Measurements from ENCODE around the gene ACOX3.
"Not testable (repeated sequence)": the region's sequence is repeated elsewhere in the genome, so short reads cannot be mapped to it uniquely, and the experiment has no call there.

Gene ACOX3

DNA sequence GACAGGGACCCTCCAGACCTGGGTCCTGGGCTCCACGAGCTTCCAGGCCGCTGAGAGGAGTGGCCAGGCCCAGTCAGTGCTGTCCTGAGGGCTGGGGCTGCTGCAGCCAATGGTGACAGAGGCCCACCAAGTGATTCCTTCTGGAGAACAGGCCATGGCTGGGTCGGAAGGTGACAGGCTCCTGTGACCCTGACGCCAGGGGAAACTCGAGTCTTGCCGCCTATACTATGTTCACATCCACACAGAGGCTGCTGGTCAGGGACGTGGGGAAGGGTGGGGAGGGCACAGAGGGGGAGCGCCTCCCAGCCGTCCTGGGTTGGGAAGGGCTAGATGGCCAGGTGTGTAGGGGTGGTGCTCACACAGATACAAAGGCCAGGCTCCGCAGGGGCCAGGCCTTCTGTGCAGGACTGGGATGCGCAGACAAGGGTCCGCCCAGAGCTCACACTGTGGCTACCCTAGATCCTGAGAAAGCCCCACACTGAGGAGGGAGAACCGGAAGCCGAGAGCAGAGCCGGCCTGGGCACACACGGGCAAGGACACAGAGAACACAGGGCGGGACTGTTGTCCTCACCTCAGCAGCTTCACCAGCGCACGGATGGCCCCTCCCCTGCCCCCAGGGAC, 89.6 kb downstream of the ACOX3 start:
- DNase-seq (ENCODE audit: low read depth) = no peak

GRCh38 chr4:8350352-8350751, 90.2 kb downstream of the ACOX3 start:
- no peak for DNase-seq (ENCODE audit: low read depth)

- DNase-seq (ENCODE audit: low read depth) = no peak
Observed at GRCh38 chr4:8349664-8350236, 90.8 kb downstream of the ACOX3 start.

- DNase-seq (ENCODE audit: low read depth) = not testable (repeated sequence)
Observed at GRCh38 chr4:8349236-8349635, 91.3 kb downstream of the ACOX3 start.

- no peak for DNase-seq (ENCODE audit: low read depth)
Observed at GRCh38 chr4:8348071-8348470, 92.5 kb downstream of the ACOX3 start.

- no peak for DNase-seq (ENCODE audit: low read depth)
Observed at GRCh38 chr4:8347660-8348059, 92.9 kb downstream of the ACOX3 start.

DNA sequence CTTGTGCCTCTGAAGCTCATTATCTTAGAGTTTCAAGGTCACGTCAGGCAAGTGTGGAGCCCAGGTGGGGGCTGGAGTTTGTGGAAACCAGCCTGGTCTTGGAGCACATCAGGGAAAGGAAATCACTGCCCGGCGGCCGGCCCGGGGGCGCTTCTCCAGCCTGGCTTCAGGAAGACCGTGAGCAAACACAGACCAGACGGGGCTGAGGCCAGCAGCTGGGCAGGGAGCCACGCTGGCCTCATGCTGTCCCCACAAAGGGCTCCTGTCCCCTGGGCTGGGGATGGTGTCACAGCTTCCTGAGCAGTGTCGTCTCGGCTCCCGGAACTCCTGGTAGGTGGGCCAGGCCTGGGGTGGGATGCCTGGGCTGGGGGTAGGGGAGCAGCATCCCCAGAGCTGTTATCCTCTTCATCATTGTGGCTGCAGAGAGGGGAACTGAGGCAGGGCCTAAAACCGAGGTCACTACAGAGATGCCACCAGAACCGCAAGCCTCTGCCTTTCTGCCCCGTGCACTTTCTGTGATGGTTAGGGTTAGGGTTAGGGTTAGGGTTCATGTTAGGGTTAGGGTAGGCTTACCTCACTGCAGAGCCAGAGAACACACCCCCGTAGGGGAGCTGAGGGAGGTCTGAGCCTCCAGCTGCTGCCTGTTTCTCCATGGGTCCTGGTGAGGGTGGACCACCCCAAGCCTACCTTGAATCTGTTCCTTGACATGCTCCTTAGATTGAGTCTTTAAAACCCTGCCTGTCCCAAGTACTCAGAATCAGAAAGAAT, 93.5 kb downstream of the ACOX3 start:
- DNase-seq (ENCODE audit: low read depth) = no peak

- DNase-seq (ENCODE audit: low read depth) = no peak
Observed at GRCh38 chr4:8345946-8346814, 94.3 kb downstream of the ACOX3 start.

GRCh38 chr4:8345053-8345945, 95.2 kb downstream of the ACOX3 start:
- no peak for DNase-seq (ENCODE audit: low read depth)

GRCh38 chr4:8344377-8344776, 96.1 kb downstream of the ACOX3 start:
- DNase-seq (ENCODE audit: low read depth) = no peak

DNA sequence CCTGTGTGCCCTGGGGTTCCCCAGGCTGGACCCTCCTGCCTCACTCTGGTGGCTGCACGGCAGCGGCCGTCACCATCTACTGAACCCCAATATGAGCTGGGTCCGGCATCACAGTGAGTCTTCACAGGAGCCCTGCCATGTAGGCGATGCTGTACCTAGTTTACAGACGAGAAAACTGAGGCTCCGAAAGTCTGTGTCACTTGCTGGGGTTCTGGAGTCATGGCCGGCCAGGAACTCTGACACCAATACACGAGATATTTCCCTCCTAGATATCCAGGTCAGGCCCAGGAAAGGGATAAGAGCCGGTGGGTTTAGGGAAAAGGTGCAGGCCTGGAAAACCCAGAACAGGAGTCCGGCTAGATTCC, 96.6 kb downstream of the ACOX3 start:
- DNase-seq (ENCODE audit: low read depth) = no peak

- DNase-seq (ENCODE audit: low read depth) = no peak
Observed at GRCh38 chr4:8343262-8343966, 97.1 kb downstream of the ACOX3 start.

DNA sequence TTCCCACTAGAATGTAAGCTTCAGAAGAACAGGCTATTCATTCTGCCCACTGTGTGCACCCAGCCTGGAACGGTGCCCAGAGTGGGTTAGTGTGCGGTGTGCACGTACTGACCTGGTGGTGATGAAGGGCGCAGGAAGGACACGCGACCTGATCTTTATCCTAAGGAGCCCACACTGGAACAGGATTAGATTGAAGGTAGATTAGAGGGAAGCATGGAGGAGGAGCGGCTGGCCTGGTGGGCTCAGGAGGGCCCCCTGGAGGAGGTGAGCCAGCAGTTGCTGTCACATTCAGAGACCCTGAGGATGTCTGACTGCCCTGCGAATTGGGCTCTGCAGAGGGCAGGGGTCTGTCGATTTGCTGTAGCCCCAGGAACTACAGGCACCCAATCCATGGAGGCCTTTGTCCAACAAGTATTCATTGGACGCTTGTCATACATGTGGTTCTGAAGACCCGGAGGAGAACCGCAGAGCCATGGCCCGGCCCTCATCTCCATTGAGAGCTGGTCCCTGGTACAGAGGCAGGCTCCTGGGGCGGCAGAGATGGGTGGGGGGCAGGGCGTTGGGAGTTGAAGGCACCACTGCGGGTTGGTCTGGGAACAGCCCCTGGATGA, 97.8 kb downstream of the ACOX3 start:
- no peak for DNase-seq (ENCODE audit: low read depth)

GRCh38 chr4:8341691-8342090, 98.8 kb downstream of the ACOX3 start:
- DNase-seq (ENCODE audit: low read depth) = no peak

DNA sequence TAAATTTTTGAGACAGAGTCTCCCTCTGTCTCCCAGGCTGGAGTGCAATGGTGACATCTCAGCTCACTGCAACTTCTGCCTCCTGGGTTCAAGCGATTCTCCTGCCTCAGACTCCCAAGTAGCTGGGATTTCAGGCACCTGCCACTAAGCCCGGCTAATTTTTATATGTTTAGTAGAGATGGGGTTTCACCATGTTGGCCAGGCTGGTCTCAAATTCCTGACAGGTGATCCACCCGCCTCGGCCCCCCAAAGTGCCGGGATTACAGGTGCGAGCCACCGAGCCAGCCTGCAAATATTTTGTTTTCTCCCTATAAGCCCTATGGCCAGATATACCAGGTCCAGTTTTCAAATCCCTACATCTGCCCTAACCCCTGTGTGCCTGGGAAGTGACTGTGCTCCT, 99.2 kb downstream of the ACOX3 start:
- DNase-seq (ENCODE audit: low read depth) = not testable (repeated sequence)

GRCh38 chr4:8340781-8341241, 99.7 kb downstream of the ACOX3 start:
- no peak for DNase-seq (ENCODE audit: low read depth)

GRCh38 chr4:8338351-8338961, 102.1 kb downstream of the ACOX3 start:
- DNase-seq (ENCODE audit: low read depth) = no peak

DNA sequence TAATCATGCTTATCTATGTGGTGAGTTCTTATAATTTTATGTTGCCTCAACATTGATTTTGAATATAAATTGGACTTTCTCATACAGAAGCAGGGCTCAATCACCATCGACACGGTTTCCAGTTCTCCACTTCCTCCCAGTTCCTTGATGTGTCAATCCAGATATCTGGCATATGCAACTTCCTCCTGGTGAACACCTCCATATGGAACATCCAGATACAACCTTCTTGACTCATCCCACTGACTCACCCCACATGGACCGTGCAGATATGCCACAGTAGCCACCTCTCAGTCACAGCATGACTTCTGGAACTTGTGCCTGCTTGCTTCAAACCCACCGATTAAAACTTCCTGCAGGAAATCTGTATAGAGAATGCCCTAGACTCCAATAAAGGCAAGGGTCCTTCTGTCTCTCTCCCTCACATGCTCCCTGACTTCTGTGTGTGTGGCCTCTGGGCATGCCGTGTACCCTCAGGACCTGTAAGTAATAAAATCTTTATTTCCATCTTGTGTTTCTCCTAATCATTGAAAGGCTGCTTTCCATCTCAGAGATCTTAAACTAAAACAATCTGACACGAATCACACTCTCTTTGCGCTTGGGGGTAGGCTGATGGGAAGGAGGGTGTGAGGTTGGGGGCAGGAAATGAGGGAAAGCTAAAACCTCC, 104.0 kb downstream of the ACOX3 start:
- DNase-seq (ENCODE audit: low read depth) = peak; percentile 65

DNA sequence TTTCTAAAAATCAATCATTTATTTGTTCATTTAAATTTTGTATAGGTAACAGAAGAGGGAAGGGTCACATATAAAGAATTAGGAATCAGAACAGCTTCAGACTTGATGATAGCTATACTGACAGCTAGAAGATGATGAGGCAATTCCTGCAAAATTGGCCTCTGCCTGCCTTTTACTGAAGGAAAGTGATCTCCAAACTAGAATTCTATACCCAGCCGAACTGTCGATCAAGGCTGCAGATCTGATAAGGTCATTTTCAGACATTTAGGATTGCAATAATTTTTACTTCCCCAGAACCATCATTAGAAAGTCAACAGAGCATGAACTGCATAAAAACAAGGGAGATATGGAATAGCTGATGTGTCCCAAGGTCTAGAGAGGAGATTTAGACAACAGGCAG, 104.7 kb downstream of the ACOX3 start:
- no peak for DNase-seq (ENCODE audit: low read depth)
